ENCODE measurements around the gene ARHGAP24. TPM values are rescaled to one million over a fixed set of nuclear protein-coding genes. Genes with fewer than 3 reads are reported as not detected.
"Not testable (repeated sequence)": the region's sequence is repeated elsewhere in the genome, so short reads cannot be mapped to it uniquely, and the experiment has no call there.

ARHGAP24 gene
- total and polyA plus RNA-seq, 12 donors: 0.72 to 53.4 (median 4.4) TPM

- intact Hi-C loops (cut with DNase I): no loop called here
- no peak for DNase-seq
Observed at GRCh38 chr4:85808864-85809263, 333.9 kb downstream of the ARHGAP24 start.

GRCh38 chr4:85812776-85813175 is 337.8 kb downstream of the ARHGAP24 start:
- no peak for TF ChIP-seq POLR2A (IDR thresholded peaks at IDR 0.05)
- TF ChIP-seq CTCF (IDR thresholded peaks at IDR 0.05): no peak
- Histone ChIP-seq H3K9me3 (replicated peaks in 1 of 3) (no peaks in the 10 kb centered on the region), H3K36me3 (replicated peaks in 1 of 2) (no peaks in the 10 kb centered on the region), H3K27me3 (no peaks in the 10 kb centered on the region), H3K27ac (no peak overlapping the region), H3K4me1 (replicated peaks in 1 of 2) (no peaks in the 10 kb centered on the region), H3K4me3 (no peak overlapping the region)
- intact Hi-C loops (cut with DNase I): no loop called here
- DNase-seq: no peak
- WGBS, 4 donors: 75 to 78% (median 78%) methylated on average over 4 of the region's 4 CpGs

More at GRCh38 chr4:85808864-85809263, 333.9 kb downstream of the ARHGAP24 start:
- Histone ChIP-seq H3K27me3 (no peaks in the 10 kb centered on the region), H3K9me3 (replicated peaks in 1 of 3) (no peaks in the 10 kb centered on the region), H3K27ac (no peak overlapping the region), H3K4me3 (no peak overlapping the region), H3K4me1 (replicated peaks in 1 of 2) (no peaks in the 10 kb centered on the region), H3K36me3 (replicated peaks in 1 of 2) (no peaks in the 10 kb centered on the region)
- no peak for TF ChIP-seq CTCF (IDR thresholded peaks at IDR 0.05)
- TF ChIP-seq POLR2A (IDR thresholded peaks at IDR 0.05): no peak

GRCh38 chr4:85815796-85816459 is 341.0 kb downstream of the ARHGAP24 start:
- TF ChIP-seq POLR2A (IDR thresholded peaks at IDR 0.05) (no peak), CTCF (IDR thresholded peaks at IDR 0.05) (no peak)
- 79 to 90% (median 88%) methylated on average over 7 of the region's 7 CpGs for WGBS, 4 donors

GRCh38 chr4:85818700-85819099 is 343.8 kb downstream of the ARHGAP24 start:
- Histone ChIP-seq H3K27ac (no peak overlapping the region), H3K4me3 (no peak overlapping the region), H3K36me3 (replicated peaks in 1 of 2) (no peaks in the 10 kb centered on the region), H3K27me3 (no peaks in the 10 kb centered on the region), H3K4me1 (replicated peaks in 1 of 2) (no peaks in the 10 kb centered on the region), H3K9me3 (replicated peaks in 1 of 3) (no peaks in the 10 kb centered on the region)
- TF ChIP-seq POLR2A (IDR thresholded peaks at IDR 0.05) (no peak), CTCF (IDR thresholded peaks at IDR 0.05) (no peak)
- intact Hi-C loops (cut with DNase I): no loop called here
- WGBS, 4 donors: 50 to 52% (median 51%) methylated on average over 3 of the region's 3 CpGs
- DNase-seq: no peak

More at GRCh38 chr4:85815796-85816459, 341.0 kb downstream of the ARHGAP24 start:
- no peaks in the 10 kb centered on the region for H3K4me1 ChIP-seq (replicated peaks in 1 of 2)
- intact Hi-C loops (cut with DNase I): no loop called here
- no peaks in the 10 kb centered on the region for H3K9me3 ChIP-seq (replicated peaks in 1 of 3)
- H3K4me3 ChIP-seq: no peak overlapping the region
- no peaks in the 10 kb centered on the region for H3K27me3 ChIP-seq
- DNase-seq: no peak
- no peak overlapping the region for H3K27ac ChIP-seq
- no peaks in the 10 kb centered on the region for H3K36me3 ChIP-seq (replicated peaks in 1 of 2)

- H3K9me3 ChIP-seq (replicated peaks in 1 of 3); H3K27ac ChIP-seq; H3K36me3 ChIP-seq (replicated peaks in 1 of 2); H3K27me3 ChIP-seq; DNase-seq; intact Hi-C loops (cut with DNase I); H3K4me1 ChIP-seq (replicated peaks in 1 of 2); H3K4me3 ChIP-seq: not testable (repeated sequence)
Observed at GRCh38 chr4:85820101-85820500, 345.2 kb downstream of the ARHGAP24 start.
